ENCODE data around the gene ARHGEF17.
"Not testable (repeated sequence)": the region's sequence is repeated elsewhere in the genome, so short reads cannot be mapped to it uniquely, and the experiment has no call there.

Gene ARHGEF17

DNA sequence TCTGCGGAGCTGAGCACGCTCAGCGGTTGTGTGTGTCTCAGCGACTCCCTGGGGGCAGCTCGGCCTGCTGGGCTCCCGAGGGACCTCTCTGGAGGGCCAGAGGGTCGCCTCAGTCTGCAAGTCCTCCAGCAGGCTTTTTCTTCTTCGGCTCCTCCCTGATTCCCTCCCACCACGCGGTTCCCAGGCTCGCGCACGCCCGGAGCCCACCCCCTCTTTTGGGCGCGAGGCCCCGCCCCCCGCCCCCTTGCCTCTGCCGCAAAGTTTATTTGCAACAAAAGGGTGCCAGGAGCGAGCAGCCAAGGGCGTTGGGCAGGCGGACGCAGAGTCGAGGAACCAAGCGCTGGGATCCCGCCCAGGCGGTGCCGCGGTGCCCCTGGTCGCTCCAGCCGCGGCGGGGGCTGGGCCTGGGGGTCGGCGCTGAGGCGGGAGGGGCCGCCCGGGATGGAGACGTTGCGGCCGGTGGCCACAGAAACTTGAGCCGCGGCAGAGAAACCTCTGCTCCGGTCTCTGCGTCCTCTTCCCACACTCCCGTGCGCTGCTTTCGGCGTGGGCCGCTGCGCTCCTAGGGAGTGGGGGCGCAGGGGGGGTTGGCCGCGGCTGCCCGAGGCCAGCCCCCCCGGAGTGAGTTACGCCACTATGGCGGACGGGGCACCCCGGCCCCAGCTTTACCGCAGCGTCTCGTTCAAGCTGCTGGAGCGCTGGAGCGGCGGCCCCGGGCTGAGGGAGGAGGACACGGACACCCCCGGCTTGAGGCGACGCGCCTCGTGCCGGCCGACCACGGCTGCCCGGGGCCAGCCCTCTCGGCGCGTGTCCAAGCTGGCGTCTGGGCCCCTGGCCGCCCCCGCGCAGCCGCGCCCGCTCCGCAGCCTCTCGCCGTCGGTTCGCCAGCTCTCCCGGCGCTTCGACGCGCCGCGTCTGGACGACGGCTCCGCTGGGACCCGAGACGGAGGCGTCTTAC is at the start of gene ARHGEF17:
Gene ARHGEF17, plus strand, starts transcription at position 274 of the 958 bp plus-strand sequence. Its CDS starts 363 bp downstream, at position 637.
- DNase-seq = peak; percentile 18

- no peak for DNase-seq
Observed at GRCh38 chr11:73259406-73260126, 48.5 kb upstream of the ARHGEF17 start.

GRCh38 chr11:73260127-73260457 is 48.0 kb upstream of the ARHGEF17 start:
- DNase-seq = no peak

GRCh38 chr11:73262851-73263495 is 45.1 kb upstream of the ARHGEF17 start:
- no peak for DNase-seq

DNA sequence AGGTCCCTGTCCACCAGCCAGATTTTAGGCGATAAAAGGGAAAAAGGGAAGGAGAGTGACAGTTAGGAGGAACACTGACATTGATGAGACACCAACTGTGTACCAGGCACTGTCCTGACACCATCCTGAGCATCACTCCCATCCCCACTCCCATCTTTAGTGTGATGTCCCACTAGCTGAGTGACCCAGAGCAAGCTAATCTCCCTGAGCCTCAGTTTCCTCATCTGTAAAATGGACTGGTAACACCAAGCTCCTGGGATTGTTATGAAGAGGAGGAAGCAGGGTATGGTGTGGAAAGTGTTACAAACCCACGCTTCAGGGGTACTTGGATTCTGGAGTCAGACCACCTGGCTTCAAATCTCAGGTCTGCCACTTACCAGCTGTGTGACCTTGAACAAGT is 44.4 kb upstream of the ARHGEF17 start:
- DNase-seq = no peak

GRCh38 chr11:73265278-73265810 is 42.7 kb upstream of the ARHGEF17 start:
- DNase-seq = no peak

DNA sequence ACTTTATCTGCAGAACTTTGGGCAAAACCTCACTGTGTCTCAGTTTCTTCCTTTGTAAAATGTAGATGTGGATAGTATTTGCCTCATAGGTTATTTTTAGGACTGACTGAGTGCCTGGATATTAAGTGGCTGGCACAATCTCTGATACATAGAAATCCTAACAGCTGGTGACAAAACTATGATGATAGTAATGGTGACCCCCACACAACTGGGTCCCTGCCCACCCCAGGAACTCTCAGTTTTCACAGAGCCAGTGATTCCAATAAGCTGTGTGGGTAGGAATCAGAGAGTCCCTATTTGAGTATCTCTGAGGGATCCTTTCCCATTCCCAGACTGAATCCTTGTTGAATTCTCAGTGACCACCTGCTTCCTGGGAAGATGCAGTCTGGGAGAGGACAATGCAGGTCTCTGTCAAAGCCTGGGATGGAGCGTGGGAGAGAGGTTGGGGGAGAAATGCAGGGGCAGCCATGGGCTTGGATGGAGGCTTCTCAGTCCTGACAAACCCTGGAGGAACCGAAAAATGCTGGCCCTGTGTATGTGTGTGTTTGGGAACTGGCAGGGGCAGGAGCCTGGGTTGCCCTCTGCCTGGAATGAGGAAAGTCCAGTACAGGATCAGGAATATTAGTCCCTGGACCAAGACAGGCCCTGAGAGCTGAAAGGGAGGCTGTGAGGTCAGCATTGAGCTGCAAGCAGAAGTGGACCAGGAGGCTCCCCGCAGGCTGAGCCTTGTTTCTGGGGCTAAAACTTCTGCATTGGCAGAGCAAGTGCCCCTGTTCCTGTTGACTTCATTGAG is 42.0 kb upstream of the ARHGEF17 start:
- DNase-seq = no peak

- DNase-seq = no peak
Observed at GRCh38 chr11:73266646-73267020, 41.4 kb upstream of the ARHGEF17 start.

- DNase-seq = no peak
Observed at GRCh38 chr11:73267122-73267846, 40.8 kb upstream of the ARHGEF17 start.

- DNase-seq = no peak
Observed at GRCh38 chr11:73267906-73268540, 40.1 kb upstream of the ARHGEF17 start.

GRCh38 chr11:73268671-73269271 is 39.3 kb upstream of the ARHGEF17 start:
- DNase-seq = no peak

DNA sequence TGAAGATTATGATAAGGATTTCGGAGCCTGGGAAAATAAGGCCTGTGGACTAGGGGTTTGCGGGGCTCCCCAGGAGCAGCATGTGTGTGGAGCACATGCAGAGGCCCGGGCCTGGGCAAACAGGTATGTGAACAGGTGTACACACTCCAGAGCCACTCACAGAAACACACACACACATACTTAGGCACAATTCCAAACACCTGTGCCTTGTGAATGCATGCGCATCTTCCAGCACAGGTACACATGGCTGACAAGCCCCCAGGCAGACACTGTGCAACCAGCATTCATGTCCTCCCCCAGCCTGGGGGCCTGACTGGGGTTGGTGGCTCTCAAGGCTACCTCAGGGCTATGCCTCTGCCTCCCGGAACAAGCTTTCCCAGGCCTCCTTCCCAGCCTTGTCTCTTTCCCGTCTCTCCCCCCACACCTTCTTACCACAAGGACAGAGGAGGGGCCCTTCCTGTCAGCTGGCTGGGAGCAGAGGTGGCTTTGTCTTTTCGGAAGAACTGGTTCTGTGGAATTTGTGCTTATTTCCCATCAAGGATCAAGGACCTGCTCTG is 38.5 kb upstream of the ARHGEF17 start:
- DNase-seq = no peak

DNA sequence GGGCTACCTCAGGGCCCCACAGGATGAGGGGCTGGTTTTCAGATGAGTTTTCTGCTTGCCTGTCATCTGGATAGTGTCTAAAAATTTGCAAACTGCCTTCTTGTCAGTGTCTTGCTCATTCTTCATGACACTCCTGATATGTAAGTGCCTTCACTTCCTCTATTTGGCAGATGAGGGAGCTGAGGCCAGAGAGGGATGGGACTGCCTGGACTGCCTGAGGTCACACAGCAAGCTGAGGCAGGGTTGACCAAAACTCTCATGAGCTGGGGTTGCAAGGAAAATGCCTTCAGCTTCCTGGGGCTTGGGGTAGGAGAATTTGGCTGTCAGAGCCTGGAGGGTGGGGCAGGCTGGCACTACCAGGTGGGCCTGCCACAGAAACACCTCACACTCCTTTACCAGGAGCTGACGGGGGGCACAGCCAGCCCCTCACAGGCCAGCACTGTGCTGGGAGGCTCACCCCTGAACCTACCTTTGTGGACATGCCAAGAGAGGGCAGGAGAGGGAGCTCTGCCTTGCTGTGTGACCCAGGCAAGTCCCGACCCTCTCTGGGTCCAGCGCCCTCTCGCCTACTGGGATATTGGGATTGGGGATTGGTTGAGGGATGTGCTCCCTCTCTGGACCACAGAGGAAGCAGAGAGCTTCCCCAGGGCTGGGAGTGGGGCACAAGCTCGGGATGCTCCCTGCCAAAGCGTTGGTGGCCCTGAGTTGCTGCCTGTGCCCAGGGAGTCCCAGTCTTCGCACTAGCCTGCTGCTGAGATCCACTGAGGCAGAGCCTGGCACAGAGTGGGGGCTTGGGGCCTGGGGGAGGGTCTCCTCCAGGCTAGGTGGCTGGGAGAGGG is 37.8 kb upstream of the ARHGEF17 start:
- no peak for DNase-seq

GRCh38 chr11:73270855-73271477 is 37.1 kb upstream of the ARHGEF17 start:
- DNase-seq = no peak

- DNase-seq = not testable (repeated sequence)
Observed at GRCh38 chr11:73271478-73271865, 36.6 kb upstream of the ARHGEF17 start.

GRCh38 chr11:73271936-73272679 is 36.0 kb upstream of the ARHGEF17 start, which contains the start of gene P2RY6:
TSS of gene P2RY6 (plus strand) at chr11:73272338. CDS start at chr11:73296519, 24,181 bp downstream.
- no peak for DNase-seq

DNA sequence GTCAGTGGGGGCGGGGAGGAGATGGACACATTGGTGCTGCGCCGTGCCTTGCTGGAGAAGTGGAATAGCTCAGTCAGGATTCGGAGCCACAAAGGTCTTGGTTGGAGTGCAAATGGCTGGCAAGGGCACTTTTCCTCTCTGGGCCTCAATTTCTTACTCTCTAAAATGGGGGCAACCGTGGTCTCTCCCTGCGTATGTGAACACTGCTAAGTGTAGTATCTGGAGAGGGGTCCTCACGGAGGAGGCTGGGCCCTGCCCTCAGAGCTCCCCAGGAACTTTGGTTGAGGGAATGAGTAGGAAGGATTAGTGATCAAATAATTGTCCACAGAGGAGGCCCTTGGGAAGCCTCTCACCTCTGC is 35.4 kb upstream of the ARHGEF17 start:
- no peak for DNase-seq

- DNase-seq = no peak
Observed at GRCh38 chr11:73273222-73273895, 34.7 kb upstream of the ARHGEF17 start.

Data from activated CD4-positive, alpha-beta T cell treated with anti-CD3 and anti-CD28 coated beads, Interleukin-2, amount 50 U/mL, for 1 hour (primary cell).